Activated CD4-positive, alpha-beta T cell treated with anti-CD3 and anti-CD28 coated beads for 48 hours (primary cell): ENCODE measurements around the gene KPNA6.

ENCODE experiments used
- DNase-seq: peaks from one replicate; pipeline ENCODE4 v3.0.0-alpha.2; 2020

The KPNA6 gene

GRCh38 chr1:32221581-32221979 is 113.7 kb downstream of the KPNA6 start:
- no peak for DNase-seq

DNA sequence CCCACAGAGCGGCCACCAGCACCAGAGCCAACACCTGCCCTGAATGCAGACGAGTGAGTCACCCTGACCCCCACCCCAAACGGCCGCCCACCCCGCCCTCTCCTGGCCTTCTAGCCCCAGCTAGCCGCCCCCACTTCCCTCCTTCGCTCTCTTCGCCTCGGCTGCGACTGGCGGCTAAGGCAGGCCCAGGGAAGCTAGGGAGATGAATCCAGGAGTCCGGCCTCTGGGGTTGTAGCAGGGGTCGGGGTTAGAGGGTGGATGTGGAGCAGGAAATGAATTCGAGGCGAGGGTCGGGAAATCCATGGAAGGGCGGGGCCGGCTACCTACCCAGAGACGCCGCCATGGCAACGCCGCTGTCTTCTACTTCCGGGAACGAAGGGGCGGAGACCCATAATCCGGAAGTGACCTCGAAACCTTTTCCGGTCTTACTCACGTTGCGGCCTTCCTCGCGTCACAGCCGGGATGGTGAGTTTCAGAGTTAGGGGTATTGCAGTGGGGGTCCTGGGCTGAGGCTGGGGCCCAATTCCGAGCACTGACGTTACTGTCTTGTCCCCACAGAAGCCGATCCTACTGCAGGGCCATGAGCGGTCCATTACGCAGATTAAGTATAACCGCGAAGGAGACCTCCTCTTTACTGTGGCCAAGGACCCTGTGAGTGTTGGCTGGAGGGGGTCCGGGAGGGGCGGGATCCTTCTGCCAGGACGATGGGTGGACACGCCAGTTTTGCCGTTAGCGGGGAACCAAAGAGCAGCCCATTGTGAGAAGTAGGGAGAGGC is 114.3 kb downstream of the KPNA6 start, which contains the start of the genes EIF3I and TMEM234:
TSS of gene EIF3I (plus strand) at position 428 of the 776 bp plus-strand sequence. CDS start at position 463, 35 bp downstream.
TSS of gene TMEM234 (minus strand) at position 374 of the 776 bp plus-strand sequence. CDS start at position 343, 31 bp downstream.
- DNase-seq, result peak; percentile 93

- DNase-seq, result no peak
These were observed 115.8 kb downstream of the KPNA6 start for GRCh38 chr1:32223683-32224082.

GRCh38 chr1:32224285-32224684 is 116.4 kb downstream of the KPNA6 start:
- DNase-seq, result no peak
